HG03045 (cell line): ENCODE measurements around the gene ANKRD53.
A peak's percentile ranks its signal among the peaks of the same experiment; 100 is the strongest.

Experiments
- ATAC-seq: cut with Tn5 transposase; IDR thresholded peaks from one replicate; pipeline ENCODE4 v1.9.1; 2021; ENCODE audit warnings: mild to moderate bottlenecking, moderate library complexity; ENCODE audit not compliant: unreplicated experiment

Gene ANKRD53

GRCh38 chr2:70964596-70965386, 13.6 kb upstream of the ANKRD53 start:
- ATAC-seq = peak; percentile 78

GRCh38 chr2:70965506-70965905, 12.9 kb upstream of the ANKRD53 start:
- no peak for ATAC-seq

- no peak for ATAC-seq
These were observed 11.7 kb upstream of the ANKRD53 start for GRCh38 chr2:70966681-70967080.

- no peak for ATAC-seq
These were observed 11.2 kb upstream of the ANKRD53 start for GRCh38 chr2:70967189-70967588.

- ATAC-seq = no peak
These were observed 3.8 kb upstream of the ANKRD53 start for GRCh38 chr2:70974592-70974991.

GRCh38 chr2:70975237-70975636, 3.2 kb upstream of the ANKRD53 start:
- ATAC-seq = no peak

- no peak for ATAC-seq
These were observed 725 bp upstream of the ANKRD53 start for GRCh38 chr2:70977605-70978205.

- no peak for ATAC-seq
These were observed 704 bp downstream of the ANKRD53 start for GRCh38 chr2:70979180-70979488.

GRCh38 chr2:70979626-70980025, 1.2 kb downstream of the ANKRD53 start:
- ATAC-seq = no peak

GRCh38 chr2:70981421-70981820, 3.0 kb downstream of the ANKRD53 start:
- no peak for ATAC-seq

GRCh38 chr2:70981866-70982810, 3.7 kb downstream of the ANKRD53 start:
- no peak for ATAC-seq

- no peak for ATAC-seq
These were observed 4.5 kb downstream of the ANKRD53 start for GRCh38 chr2:70982971-70983370.

GRCh38 chr2:70983506-70984227, 5.2 kb downstream of the ANKRD53 start:
- no peak for ATAC-seq

GRCh38 chr2:70984228-70984575, 5.8 kb downstream of the ANKRD53 start:
- no peak for ATAC-seq

GRCh38 chr2:70984576-70985282, 6.3 kb downstream of the ANKRD53 start:
- peak; percentile 87 for ATAC-seq

GRCh38 chr2:70985283-70985688, 6.9 kb downstream of the ANKRD53 start:
- ATAC-seq = no peak

GRCh38 chr2:70985956-70986355, 7.5 kb downstream of the ANKRD53 start:
- ATAC-seq = no peak

GRCh38 chr2:70986499-70987189, 8.2 kb downstream of the ANKRD53 start:
- no peak for ATAC-seq

- no peak for ATAC-seq
These were observed 9.0 kb downstream of the ANKRD53 start for GRCh38 chr2:70987386-70987785.

GRCh38 chr2:70988151-70988550, 9.7 kb downstream of the ANKRD53 start:
- no peak for ATAC-seq
